Endodermal cell (in vitro differentiated cells): ENCODE results near the gene SLC4A7. TPM values are rescaled to one million over a fixed set of nuclear protein-coding genes. Genes with fewer than 3 reads are reported as not detected.

Source experiments
- DNase-seq: peaks from one replicate; pipeline ENCODE4 v3.0.0-alpha.2; 2017
- H3K27ac ChIP-seq: 2 replicates; pipeline ENCODE4 v1.5.1; 2013; ENCODE audit warnings: mild to moderate bottlenecking, low read depth, low read length, moderate library complexity
- H3K27me3 ChIP-seq: 2 replicates; pipeline ENCODE4 v1.6.1; 2013; ENCODE audit warnings: mild to moderate bottlenecking, low read length, moderate library complexity; ENCODE audit not compliant: insufficient read depth, control insufficient read depth, poor library complexity, severe bottlenecking
- H3K36me3 ChIP-seq: 2 replicates; pipeline ENCODE4 v1.7.0; 2013; ENCODE audit warnings: mild to moderate bottlenecking, low read length, moderate library complexity; ENCODE audit not compliant: control insufficient read depth, insufficient read depth
- H3K4me1 ChIP-seq: one replicate; pipeline ENCODE4 v1.7.0; 2013; ENCODE audit warnings: low read length; ENCODE audit not compliant: control insufficient read depth, insufficient read depth
- H3K4me3 ChIP-seq: 2 replicates; pipeline ENCODE4 v1.5.1; 2013; ENCODE audit warnings: mild to moderate bottlenecking, low read length, moderate library complexity
- H3K9ac ChIP-seq: 2 replicates; pipeline ENCODE4 v1.6.1; 2013; ENCODE audit warnings: mild to moderate bottlenecking, low read length, moderate library complexity; ENCODE audit not compliant: poor library complexity, severe bottlenecking; ENCODE audit errors: extremely low read depth
- H3K9me3 ChIP-seq: 2 replicates; pipeline ENCODE4 v1.6.1; 2013; ENCODE audit warnings: mild to moderate bottlenecking, low read length, moderate library complexity; ENCODE audit not compliant: control insufficient read depth
- H3K27ac Mint-ChIP-seq: 2 replicates; pipeline ENCODE4 v1.8.0; 2020; ENCODE audit warnings: mixed read lengths
- H3K27me3 Mint-ChIP-seq: 2 replicates; pipeline ENCODE4 v1.8.0; 2021; ENCODE audit warnings: mild to moderate bottlenecking, mixed read lengths; ENCODE audit not compliant: insufficient read depth
- H3K36me3 Mint-ChIP-seq: 2 replicates; pipeline ENCODE4 v1.8.0; 2020; ENCODE audit warnings: low read depth, mixed read lengths
- H3K4me1 Mint-ChIP-seq: 2 replicates; pipeline ENCODE4 v1.8.0; 2020; ENCODE audit warnings: mixed read lengths
- H3K4me3 Mint-ChIP-seq: 2 replicates; pipeline ENCODE4 v1.8.0; 2020; ENCODE audit warnings: mild to moderate bottlenecking, moderate library complexity, mixed read lengths
- H3K9me3 Mint-ChIP-seq: 2 replicates; pipeline ENCODE4 v1.8.0; 2020; ENCODE audit warnings: mild to moderate bottlenecking, mixed read lengths
- CTCF ChIP-seq: fragments of 200-600 bp; sonication (generic); conservative IDR thresholded peaks from 2 replicates; pipeline ENCODE4 v1.5.0; 2021; ENCODE audit warnings: antibody characterized with exemption, mild to moderate bottlenecking
- WGBS, 2 experiments: methylation state at CpG; one replicate each; pipeline versions ENCODE4 v1.1.5 to v1.1.7; 2013; ENCODE audit warnings: missing lambda C conversion rate in 2 of 2, mixed read lengths in 1 of 2; ENCODE audit not compliant: insufficient coverage in 1 of 2, insufficient read length in 1 of 2; 5-methylcytosine and 5-hydroxymethylcytosine counted together
- total RNA-seq, 2 donors: library from RNA; stranded (reverse); fragmentation: NEBNext Ultra II Directional in 1 of 2; extraction: Animal tissue kit (Norgen Biotek cat#: 25700) in 1 of 2; gene quantifications; 2 replicates in 1 of 2; 3 replicates in 1 of 2; pipeline ENCODE4 v1.2.1, GENCODE V29; 2021

SLC4A7 gene
- total RNA-seq, 2 donors from 2014 or later, result 58.4 to 83.8 TPM

GRCh38 chr3:27521179-27521871 lies 37.1 kb upstream of the SLC4A7 start:
- no peaks in the 10 kb centered on the region for H3K36me3 ChIP-seq
- H3K4me3 ChIP-seq, result no peak overlapping the region
- H3K27ac ChIP-seq, result no peak overlapping the region
- H3K9me3 Mint-ChIP-seq, result no peaks in the 10 kb centered on the region
- H3K36me3 Mint-ChIP-seq, result no peaks in the 10 kb centered on the region
- H3K4me1 ChIP-seq, result no peaks in the 10 kb centered on the region
- H3K27me3 Mint-ChIP-seq, result no peaks in the 10 kb centered on the region
- no peaks in the 10 kb centered on the region for H3K9me3 ChIP-seq
- DNase-seq, result no peak
- no peak for TF ChIP-seq CTCF
- H3K9ac ChIP-seq, result no peak overlapping the region
- no peaks in the 10 kb centered on the region for H3K27me3 ChIP-seq
- no peak overlapping the region for H3K4me3 Mint-ChIP-seq
- peaks cover 5% of the 10 kb centered on the region for H3K4me1 Mint-ChIP-seq
- 96% methylated on average over 5 of the region's 5 CpGs for WGBS, 2 experiments
- no peak overlapping the region for H3K27ac Mint-ChIP-seq

GRCh38 chr3:27511724-27512422 lies 27.7 kb upstream of the SLC4A7 start:
- Histone ChIP-seq H3K27ac (no peak overlapping the region), H3K9me3 (no peaks in the 10 kb centered on the region), H3K9ac (no peak overlapping the region), H3K36me3 (no peaks in the 10 kb centered on the region), H3K4me1 (no peaks in the 10 kb centered on the region), H3K4me3 (peak overlapping the region; percentile 9), H3K27me3 (no peaks in the 10 kb centered on the region)
- no peaks in the 10 kb centered on the region for H3K36me3 Mint-ChIP-seq
- no peak overlapping the region for H3K4me3 Mint-ChIP-seq
- no peak for DNase-seq
- 66 to 69% methylated on average over 2 to 5 of the region's 5 CpGs for WGBS, 2 experiments
- H3K4me1 Mint-ChIP-seq, result peaks cover 11% of the 10 kb centered on the region
- H3K27me3 Mint-ChIP-seq, result no peaks in the 10 kb centered on the region
- no peaks in the 10 kb centered on the region for H3K9me3 Mint-ChIP-seq
- no peak for TF ChIP-seq CTCF
- no peak overlapping the region for H3K27ac Mint-ChIP-seq

- Mint-ChIP-seq H3K27ac (no peak overlapping the region), H3K27me3 (no peaks in the 10 kb centered on the region), H3K9me3 (no peaks in the 10 kb centered on the region), H3K36me3 (no peaks in the 10 kb centered on the region), H3K4me3 (no peak overlapping the region), H3K4me1 (peaks cover 17% of the 10 kb centered on the region)
- no peaks in the 10 kb centered on the region for H3K36me3 ChIP-seq
- no peak for DNase-seq
- H3K4me1 ChIP-seq, result no peaks in the 10 kb centered on the region
- TF ChIP-seq CTCF, result no peak
- 87 to 94% methylated on average over 2 of the region's 2 CpGs for WGBS, 2 experiments
- no peak overlapping the region for H3K9ac ChIP-seq
- H3K4me3 ChIP-seq, result no peak overlapping the region
- no peak overlapping the region for H3K27ac ChIP-seq
- no peaks in the 10 kb centered on the region for H3K9me3 ChIP-seq
- no peaks in the 10 kb centered on the region for H3K27me3 ChIP-seq
These were observed 25.2 kb upstream of the SLC4A7 start for GRCh38 chr3:27509376-27509775.
